ENCODE data around the gene GNAQ. TPM values are rescaled to one million over a fixed set of nuclear protein-coding genes. Genes with fewer than 3 reads are reported as not detected.

The GNAQ gene
- polyA plus RNA-seq, 1 experiment, result 71.4 TPM

GRCh38 chr9:78040726-78041125 is 9.1 kb upstream of the GNAQ start:
- DNase-seq (ENCODE audit: low read depth, low spot score), result no peak
- TF ChIP-seq CTCF (IDR thresholded peaks at IDR 0.05; ENCODE audit: low read depth, low read length), result no peak
- ChIA-PET CTCF (interaction anchor here (0.8 to 1.1 kb wide), 3 partner anchors 583 to 584 kb away, joined by 3 to 4 read pairs (median 3); no protein-coding TSS in a partner anchor), POLR2A (no interaction called here)
- Histone ChIP-seq H3K4me3 (ENCODE audit: low read depth, low read length) (no peak overlapping the region), H3K27ac (ENCODE audit: low read depth, low read length) (no peak overlapping the region), H3K27me3 (ENCODE audit: control insufficient read depth, insufficient read depth, low read length) (peaks cover 8% of the 10 kb centered on the region), H3K9me3 (ENCODE audit: control insufficient read depth, insufficient read depth, low read length) (no peaks in the 10 kb centered on the region)

- Histone ChIP-seq H3K9me3 (ENCODE audit: control insufficient read depth, insufficient read depth, low read length) (no peaks in the 10 kb centered on the region), H3K27me3 (ENCODE audit: control insufficient read depth, insufficient read depth, low read length) (peaks cover 2% of the 10 kb centered on the region), H3K4me3 (ENCODE audit: low read depth, low read length) (no peak overlapping the region), H3K27ac (ENCODE audit: low read depth, low read length) (no peak overlapping the region)
- ChIA-PET POLR2A (no interaction called here), CTCF (interaction anchor here (0.6 kb wide), 1 partner anchor 10 kb away, joined by 3 read pairs; no protein-coding TSS in a partner anchor)
- no peak for DNase-seq (ENCODE audit: low read depth, low spot score)
- TF ChIP-seq CTCF (IDR thresholded peaks at IDR 0.05; ENCODE audit: low read depth, low read length), result no peak
These were observed 7.1 kb upstream of the GNAQ start for GRCh38 chr9:78038620-78039300.

GRCh38 chr9:78035383-78035993 is 3.9 kb upstream of the GNAQ start:
- Histone ChIP-seq H3K27ac (ENCODE audit: low read depth, low read length) (no peak overlapping the region), H3K27me3 (ENCODE audit: control insufficient read depth, insufficient read depth, low read length) (no peaks in the 10 kb centered on the region), H3K4me3 (ENCODE audit: low read depth, low read length) (no peak overlapping the region), H3K9me3 (ENCODE audit: control insufficient read depth, insufficient read depth, low read length) (no peaks in the 10 kb centered on the region; the same call in 1 of the 2 replicates)
- peak; percentile 89 for TF ChIP-seq CTCF (IDR thresholded peaks at IDR 0.05; ENCODE audit: low read depth, low read length)
- DNase-seq (ENCODE audit: low read depth, low spot score), result peak; percentile 72
- ChIA-PET POLR2A (no interaction called here), CTCF (interaction anchor here (0.5 to 4.8 kb wide), 77 partner anchors 10 to 605 kb away, joined by 3 to 45 read pairs (median 4); no protein-coding TSS in a partner anchor)

- no peaks in the 10 kb centered on the region for H3K27me3 ChIP-seq (ENCODE audit: control insufficient read depth, insufficient read depth, low read length)
- H3K27ac ChIP-seq (ENCODE audit: low read depth, low read length), result no peak overlapping the region
- ChIA-PET POLR2A (no interaction called here), CTCF (interaction anchor here (1.0 to 4.8 kb wide), 5 partner anchors 57 to 600 kb away, joined by 3 to 35 read pairs (median 22); no protein-coding TSS in a partner anchor)
- no peak overlapping the region for H3K4me3 ChIP-seq (ENCODE audit: low read depth, low read length)
- DNase-seq (ENCODE audit: low read depth, low spot score), result no peak
- TF ChIP-seq CTCF (IDR thresholded peaks at IDR 0.05; ENCODE audit: low read depth, low read length), result no peak
- H3K9me3 ChIP-seq (ENCODE audit: control insufficient read depth, insufficient read depth, low read length), result no peaks in the 10 kb centered on the region; the same call in 1 of the 2 replicates
These were observed 2.3 kb upstream of the GNAQ start for GRCh38 chr9:78033870-78034269.
